ENCODE results near the gene IL17REL. TPM values are rescaled to one million over a fixed set of nuclear protein-coding genes. Genes with fewer than 3 reads are reported as not detected.

The IL17REL gene
- total and polyA plus RNA-seq, 2 of the 13 experiments (the other 11 are each of a cell fraction or from before 2014, with no cell fraction given): not detected

GRCh38 chr22:49951000-49951677 is 61.4 kb downstream of the IL17REL start (continued):
- no peak for TF ChIP-seq MTA3 (CRISPR knock-in tag; IDR thresholded peaks at IDR 0.05)
- no peak for TF ChIP-seq KLF15 (CRISPR knock-in tag; IDR thresholded peaks at IDR 0.05; ENCODE audit: borderline replicate concordance)
- TF ChIP-seq GABPB1 (CRISPR knock-in tag; IDR thresholded peaks at IDR 0.05): peak; percentile 59; the same call in 1 of the 2 replicates
- TF ChIP-seq PHF5A (CRISPR knock-in tag; IDR thresholded peaks at IDR 0.05; ENCODE audit: low read depth, unreplicated experiment): no peak
- TF ChIP-seq ELF3 (CRISPR knock-in tag; IDR thresholded peaks at IDR 0.05): 0 out of 2 replicates have a peak, but pooled peaks have one; percentile 26
- TF ChIP-seq ARNT (IDR thresholded peaks at IDR 0.05): no peak
- TF ChIP-seq FOXJ3 (CRISPR knock-in tag; IDR thresholded peaks at IDR 0.05; ENCODE audit: borderline replicate concordance): no peak
- TF ChIP-seq TEAD2 (CRISPR knock-in tag; IDR thresholded peaks at IDR 0.05): no peak
- TF ChIP-seq, protein P1, sequence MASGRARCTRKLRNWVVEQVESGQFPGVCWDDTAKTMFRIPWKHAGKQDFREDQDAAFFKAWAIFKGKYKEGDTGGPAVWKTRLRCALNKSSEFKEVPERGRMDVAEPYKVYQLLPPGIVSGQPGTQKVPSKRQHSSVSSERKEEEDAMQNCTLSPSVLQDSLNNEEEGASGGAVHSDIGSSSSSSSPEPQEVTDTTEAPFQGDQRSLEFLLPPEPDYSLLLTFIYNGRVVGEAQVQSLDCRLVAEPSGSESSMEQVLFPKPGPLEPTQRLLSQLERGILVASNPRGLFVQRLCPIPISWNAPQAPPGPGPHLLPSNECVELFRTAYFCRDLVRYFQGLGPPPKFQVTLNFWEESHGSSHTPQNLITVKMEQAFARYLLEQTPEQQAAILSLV (CRISPR knock-in tag; IDR thresholded peaks at IDR 0.05; ENCODE audit: borderline replicate concordance): no peak
- TF ChIP-seq GATAD2A (CRISPR knock-in tag; IDR thresholded peaks at IDR 0.05): peak; percentile 14; the same call in 1 of the 2 replicates
- TF ChIP-seq ZSCAN31 (CRISPR knock-in tag; IDR thresholded peaks at IDR 0.05; ENCODE audit: low read depth): peak; percentile 60; the same call in 1 of the 2 replicates
- TF ChIP-seq CBX1 (IDR thresholded peaks at IDR 0.05; ENCODE audit: low read depth): no peak
- TF ChIP-seq, protein P2, sequence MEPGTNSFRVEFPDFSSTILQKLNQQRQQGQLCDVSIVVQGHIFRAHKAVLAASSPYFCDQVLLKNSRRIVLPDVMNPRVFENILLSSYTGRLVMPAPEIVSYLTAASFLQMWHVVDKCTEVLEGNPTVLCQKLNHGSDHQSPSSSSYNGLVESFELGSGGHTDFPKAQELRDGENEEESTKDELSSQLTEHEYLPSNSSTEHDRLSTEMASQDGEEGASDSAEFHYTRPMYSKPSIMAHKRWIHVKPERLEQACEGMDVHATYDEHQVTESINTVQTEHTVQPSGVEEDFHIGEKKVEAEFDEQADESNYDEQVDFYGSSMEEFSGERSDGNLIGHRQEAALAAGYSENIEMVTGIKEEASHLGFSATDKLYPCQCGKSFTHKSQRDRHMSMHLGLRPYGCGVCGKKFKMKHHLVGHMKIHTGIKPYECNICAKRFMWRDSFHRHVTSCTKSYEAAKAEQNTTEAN (CRISPR knock-in tag; conservative IDR thresholded peaks at IDR 0.05): peak; percentile 63; the same call in 1 of the 2 replicates
- TF ChIP-seq ZNF18 (CRISPR knock-in tag; IDR thresholded peaks at IDR 0.05; ENCODE audit: insufficient replicate concordance): peak; percentile 82
- no peak for TF ChIP-seq KIAA2018 (CRISPR knock-in tag; IDR thresholded peaks at IDR 0.05; ENCODE audit: borderline replicate concordance)
- no peak for TF ChIP-seq EHMT2 (IDR thresholded peaks at IDR 0.05; ENCODE audit: borderline replicate concordance, low read depth, low read length)
- TF ChIP-seq MEIS1 (CRISPR knock-in tag; IDR thresholded peaks at IDR 0.05; ENCODE audit: borderline replicate concordance): no peak
- TF ChIP-seq ZNF430 (CRISPR knock-in tag; IDR thresholded peaks at IDR 0.05): no peak

All from HepG2 (cell line).